Measurements from ENCODE around the gene ZNF764.
A peak's percentile ranks its signal among the peaks of the same experiment; 100 is the strongest.
"Not testable (repeated sequence)": the region's sequence is repeated elsewhere in the genome, so short reads cannot be mapped to it uniquely, and the experiment has no call there.

Gene ZNF764

GRCh38 chr16:30557957-30558788 lies at the start of gene ZNF764:
TSS of gene ZNF764 (minus strand) at chr16:30558374. CDS start at chr16:30558182, 192 bp downstream.
- peak; percentile 99 to 100 for DNase-seq

DNA sequence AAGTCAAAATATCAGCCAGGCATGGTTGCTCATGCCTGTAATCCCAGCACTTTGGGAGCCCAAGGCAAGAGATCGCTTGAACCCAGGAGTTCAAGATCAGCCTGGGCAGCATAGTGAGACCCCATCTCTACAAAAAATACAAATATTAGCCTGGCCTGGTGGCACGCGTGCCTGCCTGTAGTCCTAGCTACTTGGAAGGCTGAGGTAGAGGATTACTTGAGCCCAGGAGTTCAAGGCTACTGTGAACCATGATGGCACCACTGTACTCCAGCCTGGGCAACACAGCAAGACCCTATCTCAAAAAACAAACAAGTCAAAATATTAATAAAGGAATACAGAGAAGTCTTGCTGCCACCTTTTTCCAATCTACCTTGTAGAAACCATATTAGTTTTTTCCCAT lies 47.8 kb upstream of the ZNF764 start:
- no peak for DNase-seq

GRCh38 chr16:30605158-30605557 lies 47.0 kb upstream of the ZNF764 start:
- DNase-seq = no peak

GRCh38 chr16:30604316-30604947 lies 46.3 kb upstream of the ZNF764 start:
- no peak for DNase-seq

DNA sequence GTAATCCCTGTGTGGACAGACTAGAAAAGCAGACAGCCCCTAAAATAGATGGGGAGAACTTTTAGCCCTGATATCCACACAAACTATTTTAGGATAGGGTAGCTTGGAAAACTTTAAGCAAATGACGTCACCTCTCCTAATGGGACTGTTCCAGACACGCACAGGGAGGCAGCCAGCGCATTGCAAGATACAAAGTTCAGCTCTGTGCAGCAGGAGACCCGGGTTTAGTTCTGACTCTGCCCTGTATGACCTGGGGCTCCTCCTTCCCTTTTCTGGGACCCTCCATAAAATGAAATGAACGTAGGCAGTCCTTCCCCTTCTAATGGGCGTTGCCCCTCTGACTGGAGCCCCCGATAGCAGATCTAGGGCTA lies 45.8 kb upstream of the ZNF764 start:
- DNase-seq = no peak

- no peak for DNase-seq
Measured at GRCh38 chr16:30602616-30603277, 44.6 kb upstream of the ZNF764 start.

DNA sequence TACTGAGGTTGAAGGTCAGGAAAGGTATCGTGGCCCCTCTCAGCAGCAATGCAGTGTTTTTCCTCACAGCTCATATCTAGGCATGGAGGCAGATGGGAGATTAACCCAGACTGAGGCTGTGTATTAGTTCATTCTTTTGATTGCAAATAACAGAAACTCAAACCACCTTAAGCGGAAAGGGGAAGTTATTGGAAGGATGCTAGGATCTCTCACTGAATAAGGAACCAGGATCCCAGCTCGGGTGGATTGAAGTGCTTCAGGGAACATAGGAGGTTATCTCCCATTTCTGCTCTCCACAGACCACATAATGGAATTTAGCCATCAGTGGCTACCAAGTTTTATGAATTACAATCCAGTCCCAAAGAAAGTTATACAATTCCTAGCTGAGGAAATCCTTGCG lies 43.8 kb upstream of the ZNF764 start:
- no peak for DNase-seq

- no peak for DNase-seq
Measured at GRCh38 chr16:30600929-30601328, 42.8 kb upstream of the ZNF764 start.

- no peak for DNase-seq
Measured at GRCh38 chr16:30600215-30600614, 42.0 kb upstream of the ZNF764 start.

- DNase-seq = no peak
Measured at GRCh38 chr16:30592871-30593270, 34.7 kb upstream of the ZNF764 start.

- DNase-seq = not testable (repeated sequence)
Measured at GRCh38 chr16:30590869-30591268, 32.7 kb upstream of the ZNF764 start.

DNA sequence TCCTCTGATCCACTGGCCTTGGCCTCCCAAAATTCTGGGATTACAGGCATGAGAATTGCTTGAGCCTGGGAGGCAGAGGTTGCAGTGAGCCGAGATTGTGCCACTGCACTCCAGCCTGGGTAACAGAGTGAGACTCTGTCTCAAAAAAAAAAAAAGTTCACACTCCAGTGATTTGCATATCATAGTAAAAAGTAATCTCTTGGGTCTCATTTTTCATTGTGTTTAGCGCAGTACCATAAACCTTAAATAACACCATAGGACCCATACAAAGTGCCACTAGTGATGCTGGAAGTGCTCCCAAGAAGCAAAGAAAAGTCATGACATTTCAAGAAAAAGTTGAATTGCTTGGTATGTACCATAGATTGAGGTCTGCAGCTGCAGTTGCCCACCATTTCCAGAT lies 31.4 kb upstream of the ZNF764 start:
- not testable (repeated sequence) for DNase-seq

DNA sequence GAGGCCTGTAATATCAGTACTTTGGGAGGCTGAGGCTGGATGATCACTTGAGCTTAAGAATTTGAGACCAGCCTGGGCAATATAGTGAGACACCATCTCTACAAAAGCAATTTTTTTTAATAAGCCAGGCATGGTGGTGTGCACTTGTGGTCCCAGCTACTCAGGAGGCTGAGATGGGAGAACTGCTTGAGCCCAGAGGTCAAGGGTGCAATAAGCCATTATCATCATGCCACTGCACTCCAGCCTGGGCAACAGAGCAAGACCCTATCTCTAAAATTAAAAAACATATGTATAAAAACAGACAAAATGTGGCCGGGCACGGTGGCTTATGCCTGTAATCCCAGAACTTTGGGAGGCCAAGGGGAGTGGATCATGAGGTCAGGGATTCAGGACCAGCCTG lies 30.5 kb upstream of the ZNF764 start:
- no peak for DNase-seq

- DNase-seq = peak; percentile 99 to 100
Measured at GRCh38 chr16:30585400-30586191, 27.4 kb upstream of the ZNF764 start, which contains the start of gene ZNF785. TSS of gene ZNF785 (minus strand) at chr16:30585697. CDS start at chr16:30585611, 86 bp downstream.

GRCh38 chr16:30585022-30585399 lies 26.8 kb upstream of the ZNF764 start:
- peak; percentile 7 to 32 for DNase-seq

GRCh38 chr16:30582611-30583340 lies 24.6 kb upstream of the ZNF764 start:
- DNase-seq = no peak

DNA sequence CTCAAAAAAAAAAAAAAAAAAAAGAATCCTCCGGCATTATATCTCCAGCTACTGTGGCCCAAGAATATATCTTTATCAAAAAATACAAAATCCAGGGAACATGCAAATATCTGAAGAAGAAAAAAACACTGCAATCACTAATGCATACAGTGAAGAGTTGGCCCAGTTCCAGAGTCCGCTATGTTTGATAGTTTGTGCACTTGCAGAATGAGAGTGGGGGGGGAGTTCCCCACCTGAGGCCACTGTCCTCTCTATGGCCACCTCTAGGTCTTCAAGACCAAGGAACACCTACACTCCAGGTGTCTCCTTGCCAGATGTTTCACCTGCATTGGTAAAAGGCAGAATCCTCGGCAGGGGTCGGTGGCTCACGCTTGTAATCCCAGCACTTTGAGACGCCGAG lies 23.3 kb upstream of the ZNF764 start:
- DNase-seq = no peak

DNA sequence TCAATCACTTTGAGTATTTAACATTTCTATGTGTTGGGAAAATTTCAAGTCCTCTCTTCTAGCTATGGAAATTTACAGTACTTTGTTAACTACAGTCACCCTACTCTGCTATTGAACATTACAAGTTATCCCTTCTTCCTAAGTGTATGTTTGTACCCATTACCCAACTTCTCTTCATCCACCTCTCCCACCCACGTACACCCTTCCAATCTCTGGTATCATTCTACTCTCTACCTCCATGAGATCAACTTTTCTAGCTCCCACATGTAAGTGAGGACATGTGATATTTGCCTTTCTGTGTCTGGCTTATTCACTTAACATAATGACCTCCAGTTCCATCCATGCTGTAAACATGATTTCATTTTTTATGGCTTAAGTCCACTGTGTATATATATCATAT lies 16.5 kb upstream of the ZNF764 start:
- DNase-seq = no peak

DNA sequence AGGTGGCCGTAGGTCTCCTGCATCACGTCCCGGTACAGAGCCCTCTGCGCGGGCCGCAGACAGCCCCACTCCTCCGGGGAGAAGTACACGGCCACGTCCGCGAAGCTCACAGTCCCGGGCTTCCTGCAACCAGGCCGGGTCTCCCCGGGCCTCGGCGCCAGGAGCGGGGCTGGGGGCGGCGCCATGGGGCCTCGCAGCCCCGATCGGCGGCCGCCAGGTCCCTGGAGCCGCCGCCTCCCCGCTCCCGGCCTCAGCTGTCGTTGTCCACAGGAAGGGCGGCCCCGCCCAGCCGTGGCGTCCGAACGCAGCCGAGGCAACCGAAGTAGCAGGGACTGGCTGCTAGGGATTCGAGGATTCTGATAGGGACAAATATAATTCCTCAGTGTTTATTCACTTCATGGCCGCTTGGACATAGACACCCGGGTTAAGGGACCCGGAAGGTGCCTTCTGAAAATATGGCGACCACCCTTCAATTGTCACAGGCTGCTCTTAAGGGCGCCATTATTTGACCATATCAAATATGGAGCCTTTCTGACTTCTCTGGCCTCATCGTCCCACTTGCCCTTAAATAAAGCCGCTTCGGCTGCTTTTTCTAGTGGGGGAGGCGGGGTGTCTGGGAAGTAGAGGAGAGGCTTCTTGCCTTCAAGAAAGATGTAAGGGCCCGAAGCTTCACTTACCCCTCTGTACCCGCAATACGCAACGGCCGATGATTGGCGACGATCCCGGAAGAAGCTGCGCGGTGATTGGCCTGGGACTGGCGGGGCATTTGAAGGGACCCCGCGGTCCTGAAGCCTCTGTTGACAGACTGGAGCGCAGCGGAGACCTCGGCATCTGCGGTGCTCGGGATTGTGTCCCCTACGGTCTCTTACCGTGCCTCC lies 13.5 kb upstream of the ZNF764 start, which contains the start of gene ZNF688:
Gene ZNF688 (minus strand): TSS at position 270 of the 878 bp plus-strand sequence. CDS start 85 bp downstream, at position 185.
- peak; percentile 97 to 98 for DNase-seq

GRCh38 chr16:30570636-30571444 lies 12.7 kb upstream of the ZNF764 start:
- DNase-seq = no peak
